Heart right ventricle (tissue), 16 donors: ENCODE measurements around the gene GSTO1. TPM values are rescaled to one million over a fixed set of nuclear protein-coding genes. Genes with fewer than 3 reads are reported as not detected.

ENCODE experiments used
- ATAC-seq, 8 donors: fragments of 200-7000 bp; cut with Tn5 transposase; one replicate each; pipeline ENCODE4 v1.9.1; 2020; ENCODE audit warnings: mild to moderate bottlenecking in 8 of 8, moderate library complexity in 8 of 8, moderate number of reproducible peaks in 1 of 8
- DNase-seq, 2 donors: peaks; one replicate each; pipeline ENCODE4 v3.0.0-alpha.2; 2020
- H3K27ac ChIP-seq, 10 donors: fragments of 200-600 bp; sonication (generic) in 2 of 10; one replicate each; pipeline versions ENCODE4 v1.5.0 to v1.8.0; 2020 to 2022; ENCODE audit warnings: mild to moderate bottlenecking in 3 of 10
- H3K27me3 ChIP-seq, 7 donors: fragments of 200-600 bp; one replicate each; pipeline ENCODE4 v1.8.0; 2021 to 2022; ENCODE audit warnings: mild to moderate bottlenecking in 2 of 7
- H3K36me3 ChIP-seq, 9 donors: fragments of 200-600 bp; sonication (generic) in 1 of 9; one replicate each; pipeline versions ENCODE4 v1.5.0 to v1.8.0; 2020 to 2022; ENCODE audit warnings: mild to moderate bottlenecking in 2 of 9
- H3K4me1 ChIP-seq, 9 donors: fragments of 200-600 bp; sonication (generic) in 1 of 9; one replicate each; pipeline versions ENCODE4 v1.5.0 to v1.8.0; 2020 to 2022; ENCODE audit warnings: mild to moderate bottlenecking in 4 of 9
- H3K4me3 ChIP-seq, 10 donors: fragments of 200-600 bp; sonication (generic) in 2 of 10; one replicate each; pipeline versions ENCODE4 v1.5.0 to v1.8.0; 2020 to 2022; ENCODE audit warnings: mild to moderate bottlenecking in 7 of 10, moderate library complexity in 2 of 10
- H3K9me3 ChIP-seq, 11 donors: fragments of 200-600 bp in 10 of 11; sonication (generic) in 2 of 11; one replicate each; pipeline versions ENCODE4 v1.5.0 to v1.8.0; 2013 to 2022; ENCODE audit warnings: mild to moderate bottlenecking in 2 of 11, control low read depth in 1 of 11, moderate library complexity in 1 of 11
- WGBS, 2 donors: extraction: QIAGEN DNeasy Blood & Tissue Kit; methylation state at CpG; one replicate each; pipeline ENCODE4 v1.1.7; 2013; ENCODE audit warnings: inconsistent platforms in 1 of 2; 5-methylcytosine and 5-hydroxymethylcytosine counted together
- intact Hi-C, 10 donors: fragments of 100-400 bp; cut with DNase I; formaldehyde crosslinking; loops; one replicate each; pipeline versions ENCODE4 v1.11.1 to v1.14.2; 2022
- microRNA-seq, 2 donors: library from miRNA; unstranded; fragments of <30 nt; microRNA quantifications; one replicate each; pipeline ENCODE4 v1.2.0, GENCODE V29; 2021
- polyA plus RNA-seq, 2 donors: library from polyadenylated mRNA; stranded (reverse); fragments of 200-250 nt; gene quantifications; one replicate each; pipeline ENCODE4 v1.2.3, GENCODE V29; 2013
- total RNA-seq, 10 donors: library from RNA; stranded (reverse); fragmentation: NEBNext Ultra II Directional in 3 of 10; extraction: Animal tissue kit (Norgen Biotek cat#: 25700) in 3 of 10; gene quantifications; one replicate each; pipeline versions ENCODE4 v1.2.1 to v1.2.4, GENCODE V29; 2021 to 2023
- TF ChIP-seq, protein P1 (sequence below), 9 donors: fragments of 200-600 bp; sonication (generic) in 2 of 9; IDR thresholded peaks; one replicate each; pipeline versions ENCODE4 v1.5.0 to v1.8.0; 2021 to 2022; ENCODE audit warnings: antibody characterized with exemption in 9 of 9, mild to moderate bottlenecking in 5 of 9, moderate library complexity in 1 of 9
- donor health status: Arrhythmogenic right ventricular cardiomyopathy.
- donor health status: ischemic (EF 13 %, LVEDD 7.1; RV severe dilation, severe dysfunction).
- donor health status: healthy with polysubstance abuse.
- donor health status: DM: no; HTN: yes; CAD: no.
- donor health status: DM: no; HTN: no; CAD: no.
- donor health status: ischemic (EF 25% LVEDD 6.9; RV normal size, moderate dysfunction).
- donor health status: ischemic (EF 25% LVEDD 5.7; RV mildly dilated, moderate dysfunction).
- donor health status: healthy.
- donor health status: DM: yes; HTN: yes; CAD: no.
- donor health status: Ischemic cardiomyopathy.
- donor health status: ischemic (EF 35%, LVEDD 5.7; RV mildly dilated, moderate dysfunction).
- donor health status: nonischemic (EF 11% LVEDD 7.7; RV severe dilation, severe dysfunction).
- donor health status: DM: yes; HTN: yes; CAD: no.
- donor health status: PGD.
- donor health status: ischemic (EF 29% LVEDD 5.4; RV normal size, mild dysfunction).
- donor health status: nonischemic (EF 23%, LVEDD 6.1; RV moderate dilation, normal function).

The GSTO1 gene
- total and polyA plus RNA-seq, 12 donors = 161 to 570 (median 226) TPM

DNA sequence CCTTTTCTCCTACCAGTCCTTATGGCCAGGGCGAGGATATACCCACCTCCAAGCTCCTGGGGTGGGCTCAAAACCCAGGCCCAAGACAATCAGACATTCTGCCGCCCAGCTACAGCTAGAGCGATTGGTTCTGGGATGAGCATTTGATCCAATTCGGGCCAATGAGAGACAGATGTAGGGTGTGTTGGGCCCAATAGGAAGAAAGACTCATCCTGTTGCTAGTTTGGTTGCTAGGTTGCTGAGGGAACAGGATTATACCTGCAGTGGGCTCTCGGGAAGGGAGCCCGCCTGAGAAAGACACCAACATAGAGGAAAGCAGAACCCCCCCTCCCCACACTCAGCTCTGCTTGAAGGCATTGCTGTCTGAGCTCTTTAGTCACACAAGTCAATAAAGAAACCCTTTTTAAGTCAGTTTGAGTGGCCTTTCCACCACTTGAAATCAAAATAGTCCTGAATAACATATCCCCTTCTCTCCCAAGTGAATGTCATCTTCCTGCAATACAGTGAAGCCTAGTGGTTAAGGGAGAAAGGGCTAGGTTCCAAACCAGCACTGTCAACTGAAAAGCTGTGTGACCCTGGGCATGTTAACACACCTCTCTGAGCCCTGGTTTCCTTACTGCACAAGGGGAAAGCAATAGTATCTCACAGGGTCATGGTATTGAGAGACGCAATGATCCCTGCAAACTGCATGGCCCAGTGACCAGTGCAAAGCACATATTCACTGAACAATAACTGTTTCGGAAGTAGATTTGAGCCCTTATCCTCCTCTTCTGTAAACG, 61.8 kb downstream of the GSTO1 start:
- no peaks in the 10 kb centered on the region for H3K9me3 ChIP-seq
- peaks cover 58 to 97% (median 83%) of the 10 kb centered on the region in 9 donors for H3K4me1 ChIP-seq
- WGBS, 2 donors = 86 to 87% methylated on average over 9 of the region's 9 CpGs

More for the DNA sequence above, 61.8 kb downstream of the GSTO1 start:
- H3K27ac ChIP-seq = peak overlapping the region in 8 of 10 donors; percentile 24 to 100 (median 68)
- DNase-seq = no peak
- H3K4me3 ChIP-seq = no peak overlapping the region
- TF ChIP-seq, protein P1, sequence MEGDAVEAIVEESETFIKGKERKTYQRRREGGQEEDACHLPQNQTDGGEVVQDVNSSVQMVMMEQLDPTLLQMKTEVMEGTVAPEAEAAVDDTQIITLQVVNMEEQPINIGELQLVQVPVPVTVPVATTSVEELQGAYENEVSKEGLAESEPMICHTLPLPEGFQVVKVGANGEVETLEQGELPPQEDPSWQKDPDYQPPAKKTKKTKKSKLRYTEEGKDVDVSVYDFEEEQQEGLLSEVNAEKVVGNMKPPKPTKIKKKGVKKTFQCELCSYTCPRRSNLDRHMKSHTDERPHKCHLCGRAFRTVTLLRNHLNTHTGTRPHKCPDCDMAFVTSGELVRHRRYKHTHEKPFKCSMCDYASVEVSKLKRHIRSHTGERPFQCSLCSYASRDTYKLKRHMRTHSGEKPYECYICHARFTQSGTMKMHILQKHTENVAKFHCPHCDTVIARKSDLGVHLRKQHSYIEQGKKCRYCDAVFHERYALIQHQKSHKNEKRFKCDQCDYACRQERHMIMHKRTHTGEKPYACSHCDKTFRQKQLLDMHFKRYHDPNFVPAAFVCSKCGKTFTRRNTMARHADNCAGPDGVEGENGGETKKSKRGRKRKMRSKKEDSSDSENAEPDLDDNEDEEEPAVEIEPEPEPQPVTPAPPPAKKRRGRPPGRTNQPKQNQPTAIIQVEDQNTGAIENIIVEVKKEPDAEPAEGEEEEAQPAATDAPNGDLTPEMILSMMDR (IDR thresholded peaks at IDR 0.05) = no peak
- no peak for ATAC-seq
- intact Hi-C loops = no loop called here
- H3K36me3 ChIP-seq = peaks cover 9 to 68% (median 26%) of the 10 kb centered on the region in 9 donors
- H3K27me3 ChIP-seq = no peaks in the 10 kb centered on the region

Small RNAs within 50 kb of the gene (microRNA-seq; reads per million reads assigned to microRNA genes)
- 0 to 0.51 reads per million in 2 donors for gene MIR4482
- 0 reads per million in 2 donors for gene MIR609

Other genes starting within 250 kb of the GSTO1 start
- gene COL17A1, start 169.0 kb upstream of the GSTO1 start, total RNA-seq = under 1 TPM in 4 of 10 donors, not detected in 6; 0.10 to 0.39 (median 0.16) TPM
- under 1 TPM; 0.15 to 0.36 TPM for gene COL17A1, start 169.0 kb upstream of the GSTO1 start, polyA plus RNA-seq
- gene SFR1, start 132.7 kb upstream of the GSTO1 start, total RNA-seq = 10 to 100 TPM in 1 of 10 donors, 1 to 10 TPM in 9; 4.4 to 10.4 (median 6.7) TPM
- 10 to 100 TPM in 1 of 2 donors, 1 to 10 TPM in 1; 7.5 to 12.1 TPM for gene SFR1, start 132.7 kb upstream of the GSTO1 start, polyA plus RNA-seq
- under 1 TPM in 4 of 10 donors, not detected in 6; 0.09 to 0.15 (median 0.12) TPM for gene CFAP43, start 22.5 kb upstream of the GSTO1 start, total RNA-seq
- gene CFAP43, start 22.5 kb upstream of the GSTO1 start, polyA plus RNA-seq = under 1 TPM; 0.06 to 0.37 TPM
- gene GSTO2, start 14.3 kb downstream of the GSTO1 start, total RNA-seq = 1 to 10 TPM in 4 of 10 donors, under 1 TPM in 6; 0.57 to 1.6 (median 0.97) TPM
- gene GSTO2, start 14.3 kb downstream of the GSTO1 start, polyA plus RNA-seq = under 1 TPM; 0.25 to 0.51 TPM
- 10 to 100 TPM; 18.6 to 87.2 (median 35.9) TPM for gene ITPRIP, start 83.6 kb downstream of the GSTO1 start, total RNA-seq
- 10 to 100 TPM; 17.5 to 41.6 TPM for gene ITPRIP, start 83.6 kb downstream of the GSTO1 start, polyA plus RNA-seq
- gene CFAP58, start 98.9 kb downstream of the GSTO1 start, total RNA-seq = 1 to 10 TPM; 1.3 to 5.8 (median 3.0) TPM
- 1 to 10 TPM in 1 of 2 donors, under 1 TPM in 1; 0.58 to 3.6 TPM for gene CFAP58, start 98.9 kb downstream of the GSTO1 start, polyA plus RNA-seq